NCI-H1436 (cell line): Measurements from ENCODE around the gene CYP2C18.
"Not testable (repeated sequence)": the region's sequence is repeated elsewhere in the genome, so short reads cannot be mapped to it uniquely, and the experiment has no call there.

Experiments used
- DNase-seq: peaks from one replicate; lab custom pipeline; 2025; lab: John Stamatoyannopoulos, UW

The CYP2C18 gene

DNA sequence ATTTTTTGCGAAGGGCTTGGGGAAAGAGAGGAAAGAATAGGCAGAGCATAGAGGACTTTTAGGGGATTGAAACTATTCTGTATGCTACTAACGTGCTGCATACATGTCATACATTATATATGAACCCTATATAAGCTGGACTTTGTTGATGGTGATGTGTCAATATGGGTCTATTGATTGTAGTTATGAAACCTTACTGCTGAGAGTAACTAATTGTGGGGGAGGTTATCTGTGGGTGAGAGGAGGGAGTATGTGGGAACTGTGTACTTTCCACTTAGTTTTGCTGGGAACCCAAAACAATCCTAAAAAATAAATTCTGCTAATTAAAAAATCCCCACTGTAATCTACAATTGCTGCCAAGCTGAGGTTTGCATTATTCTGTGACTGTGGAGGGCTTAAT, 63.6 kb downstream of the CYP2C18 start:
- no peak for DNase-seq

DNA sequence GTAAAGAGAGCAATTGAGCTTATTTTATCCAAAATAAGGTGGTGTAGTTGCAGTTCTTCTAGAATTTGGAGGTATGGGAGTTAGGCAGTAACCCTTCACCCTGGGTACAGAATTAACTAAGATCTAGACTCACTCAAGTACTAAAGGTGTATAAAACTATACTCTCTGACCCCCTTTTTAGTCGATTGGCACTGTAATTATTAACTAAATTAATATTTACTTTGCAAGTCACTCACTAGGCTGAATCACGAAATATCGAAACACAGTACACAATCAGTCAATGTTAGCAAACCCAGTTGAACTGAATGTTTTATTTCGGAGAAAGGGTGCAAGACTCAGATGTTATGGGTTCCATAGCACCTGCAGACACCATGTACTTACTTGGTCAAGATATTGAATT, 64.3 kb downstream of the CYP2C18 start:
- DNase-seq, result no peak

DNA sequence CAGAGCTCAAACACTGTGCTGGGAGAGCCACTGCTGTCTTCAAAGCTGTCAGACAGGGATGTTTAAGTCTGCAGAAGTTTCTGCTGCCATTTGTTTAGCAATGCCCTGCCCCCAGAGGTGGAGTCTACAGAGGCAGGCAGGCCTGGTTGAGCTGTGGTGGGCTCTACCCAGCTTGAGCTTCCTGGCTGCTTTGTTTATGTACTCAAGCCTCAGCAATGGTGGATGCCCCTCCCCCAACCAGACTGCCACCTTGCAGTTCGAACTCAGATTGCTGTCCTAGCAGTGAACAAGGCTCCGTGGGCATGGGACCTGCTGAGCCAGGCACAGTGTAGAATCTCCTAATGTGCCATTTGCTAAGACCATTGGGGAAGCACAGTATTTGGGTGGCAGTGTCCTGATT, 74.4 kb downstream of the CYP2C18 start:
- no peak for DNase-seq

DNA sequence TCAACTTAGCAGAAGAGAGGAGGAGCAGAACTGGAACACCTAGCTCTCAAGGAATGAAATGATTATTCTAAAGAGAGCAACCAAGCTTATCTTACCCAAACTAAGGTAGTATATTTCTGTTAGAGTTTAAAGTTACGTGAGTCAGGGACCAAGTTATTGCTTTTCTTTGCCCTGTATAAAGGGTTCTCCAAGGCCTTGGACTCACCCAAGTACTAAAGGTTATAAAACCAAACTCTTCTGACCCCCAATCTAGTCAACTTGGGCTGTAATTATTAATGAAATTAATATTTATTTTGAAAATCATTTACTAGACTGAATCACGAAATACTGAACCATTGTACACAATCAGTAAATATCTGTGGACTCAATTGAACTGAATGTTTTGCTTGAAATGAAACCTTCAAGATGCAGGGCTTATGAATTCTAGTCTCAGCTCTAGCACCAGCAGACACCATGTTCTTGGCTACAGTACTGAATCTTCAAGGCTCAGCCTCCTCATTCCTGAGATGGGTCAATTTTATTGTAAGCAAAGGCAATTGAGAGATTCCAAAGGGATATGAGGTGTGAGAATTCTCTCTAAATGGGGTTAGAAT, 77.2 kb downstream of the CYP2C18 start:
- DNase-seq, result no peak

DNA sequence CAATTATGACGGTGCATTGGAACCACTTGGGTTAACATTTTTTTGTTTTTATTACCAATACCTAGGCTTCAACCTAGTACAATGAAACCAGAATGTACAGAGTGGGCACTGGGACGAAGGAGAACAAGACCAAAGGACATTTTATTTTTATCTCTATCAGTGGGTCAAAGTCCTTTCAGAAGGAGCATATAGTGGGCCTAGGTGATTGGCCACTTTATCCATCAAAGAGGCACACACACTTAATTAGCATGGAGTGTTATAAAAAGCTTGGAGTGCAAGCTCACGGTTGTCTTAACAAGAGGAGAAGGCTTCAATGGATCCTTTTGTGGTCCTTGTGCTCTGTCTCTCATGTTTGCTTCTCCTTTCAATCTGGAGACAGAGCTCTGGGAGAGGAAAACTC, 78.9 kb downstream of the CYP2C18 start, which contains the start of gene CYP2C19:
Gene CYP2C19, plus strand, starts transcription at position 289 of the 400 bp plus-strand sequence. Its CDS starts 25 bp downstream, at position 314.
- no peak for DNase-seq

DNA sequence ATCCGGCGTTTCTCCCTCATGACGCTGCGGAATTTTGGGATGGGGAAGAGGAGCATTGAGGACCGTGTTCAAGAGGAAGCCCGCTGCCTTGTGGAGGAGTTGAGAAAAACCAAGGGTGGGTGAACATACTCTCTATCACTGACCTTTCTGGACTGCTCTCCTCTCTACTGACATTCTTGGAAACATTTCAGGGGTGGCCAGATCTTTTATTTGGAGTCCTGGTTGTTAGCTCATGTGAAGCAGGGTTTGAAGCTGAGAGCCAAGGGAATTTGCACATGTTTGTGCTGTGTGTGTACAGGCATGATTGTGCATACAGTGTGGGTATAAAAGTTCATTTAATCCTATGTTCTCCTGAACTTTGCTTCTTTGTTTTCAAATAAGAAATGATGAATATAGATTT, 91.9 kb downstream of the CYP2C18 start:
- not testable (repeated sequence) for DNase-seq

DNA sequence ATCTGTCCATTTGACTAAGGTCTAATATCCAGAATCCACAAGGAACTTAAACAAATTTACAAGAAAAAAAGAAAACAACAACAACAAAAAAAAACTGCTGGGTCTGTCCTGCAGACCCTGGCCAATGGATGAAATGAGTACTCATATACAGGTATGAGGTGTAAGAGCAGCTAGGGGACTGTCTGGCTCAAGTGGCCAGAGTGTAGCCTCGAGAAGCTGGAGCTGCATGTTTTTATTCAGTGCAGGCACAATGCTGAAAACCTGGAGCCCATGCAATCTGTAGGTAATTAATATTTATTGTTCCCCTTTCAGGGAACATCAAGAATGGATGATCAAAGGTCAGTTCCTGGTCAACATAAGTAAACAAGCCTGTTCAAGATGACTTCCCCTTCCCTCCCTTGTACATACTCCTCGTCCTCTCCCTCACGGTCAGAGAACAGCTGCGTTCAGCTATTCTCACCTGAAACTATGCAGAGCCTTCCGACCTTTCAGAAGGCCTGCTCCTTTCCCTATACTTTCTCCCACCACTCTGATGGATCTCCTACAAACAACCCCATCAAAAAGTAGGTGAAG, 94.4 kb downstream of the CYP2C18 start:
- no peak for DNase-seq

DNA sequence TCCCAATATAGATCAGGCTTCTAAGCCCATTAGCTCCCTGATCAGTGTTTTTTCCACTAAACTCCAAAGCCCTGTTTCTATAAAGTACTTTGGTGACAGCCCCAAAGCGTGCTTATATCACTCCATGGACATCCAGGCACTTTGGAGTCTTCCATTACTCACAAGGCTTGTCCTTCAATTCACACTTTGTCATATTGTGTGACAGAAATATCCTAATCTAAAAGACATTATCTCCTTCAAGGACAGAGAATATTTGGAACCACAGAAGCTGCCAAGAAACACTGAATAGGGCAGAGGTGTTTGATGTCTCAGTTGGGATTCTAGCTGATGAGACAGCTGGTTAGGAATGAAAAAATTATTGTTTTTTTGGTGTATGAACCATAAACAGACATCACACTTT, 97.3 kb downstream of the CYP2C18 start:
- DNase-seq, result no peak

DNA sequence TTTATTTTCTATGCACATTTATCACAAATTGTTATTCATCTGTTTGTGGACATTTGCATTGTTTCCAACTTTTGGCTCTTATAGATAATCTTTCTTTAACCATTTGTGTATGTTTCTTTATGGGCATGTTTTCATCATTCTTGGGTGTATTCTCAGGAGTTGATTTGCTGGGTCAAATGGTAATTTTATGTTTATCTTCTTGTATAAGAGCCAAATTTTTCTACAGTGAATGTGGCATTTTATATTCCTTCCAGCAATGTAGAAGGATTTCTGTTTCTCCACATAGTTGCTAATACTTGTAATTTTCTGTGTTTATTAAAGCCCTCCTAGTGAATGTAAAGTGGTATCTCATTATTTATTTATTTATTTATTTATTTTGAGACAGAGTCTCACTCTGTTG, 100.7 kb downstream of the CYP2C18 start:
- DNase-seq, result no peak

DNA sequence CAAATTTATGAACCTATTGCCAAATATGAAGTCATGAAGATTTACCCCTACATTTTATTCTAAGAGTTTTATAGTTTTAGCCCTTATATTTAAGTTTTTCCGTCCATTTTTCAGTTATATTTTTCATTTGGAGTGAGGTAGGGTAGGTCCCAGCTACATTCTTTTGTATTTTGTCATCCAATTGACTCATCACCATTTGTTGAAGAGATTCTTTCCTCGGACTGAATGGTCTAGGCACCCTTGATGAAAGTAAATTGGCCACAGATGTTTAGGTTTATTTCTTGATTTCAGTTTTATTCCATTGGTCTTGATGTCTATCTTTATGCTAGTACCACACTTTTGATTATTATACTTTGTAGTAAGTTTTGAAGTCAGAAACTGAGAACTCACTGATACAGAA, 101.7 kb downstream of the CYP2C18 start:
- DNase-seq, result no peak
